Muscle layer of colon (tissue), 2 donors: ENCODE data around the gene JUND.

Source experiments
- H3K27ac ChIP-seq: one replicate; pipeline ENCODE4 v1.7.0; 2013; ENCODE audit warnings: low read depth, mild to moderate bottlenecking, low read length, moderate library complexity
- H3K27me3 ChIP-seq, 2 donors: one replicate each; pipeline ENCODE4 v1.7.0; 2013; ENCODE audit warnings: low read length in 2 of 2, mild to moderate bottlenecking in 2 of 2; ENCODE audit not compliant: insufficient read depth in 2 of 2, control insufficient read depth in 1 of 2
- H3K36me3 ChIP-seq: one replicate; pipeline ENCODE4 v1.7.0; 2013; ENCODE audit warnings: mild to moderate bottlenecking, low read length; ENCODE audit not compliant: insufficient read depth
- H3K4me1 ChIP-seq: one replicate; pipeline ENCODE4 v1.7.0; 2013; ENCODE audit warnings: mild to moderate bottlenecking, low read length; ENCODE audit not compliant: insufficient read depth
- H3K4me3 ChIP-seq, 2 donors: one replicate each; pipeline ENCODE4 v1.7.0; 2013; ENCODE audit warnings: low read length in 2 of 2, low read depth in 1 of 2, mild to moderate bottlenecking in 1 of 2, moderate library complexity in 1 of 2
- H3K9ac ChIP-seq: one replicate; pipeline ENCODE4 v1.7.0; 2013; ENCODE audit warnings: low read length
- H3K9me3 ChIP-seq: one replicate; pipeline ENCODE4 v1.7.0; 2013; ENCODE audit warnings: mild to moderate bottlenecking, low read length
- donor health status: abdominal sarcoma.
- donor health status: Adenocarcinoma of cecum.

The JUND gene

DNA sequence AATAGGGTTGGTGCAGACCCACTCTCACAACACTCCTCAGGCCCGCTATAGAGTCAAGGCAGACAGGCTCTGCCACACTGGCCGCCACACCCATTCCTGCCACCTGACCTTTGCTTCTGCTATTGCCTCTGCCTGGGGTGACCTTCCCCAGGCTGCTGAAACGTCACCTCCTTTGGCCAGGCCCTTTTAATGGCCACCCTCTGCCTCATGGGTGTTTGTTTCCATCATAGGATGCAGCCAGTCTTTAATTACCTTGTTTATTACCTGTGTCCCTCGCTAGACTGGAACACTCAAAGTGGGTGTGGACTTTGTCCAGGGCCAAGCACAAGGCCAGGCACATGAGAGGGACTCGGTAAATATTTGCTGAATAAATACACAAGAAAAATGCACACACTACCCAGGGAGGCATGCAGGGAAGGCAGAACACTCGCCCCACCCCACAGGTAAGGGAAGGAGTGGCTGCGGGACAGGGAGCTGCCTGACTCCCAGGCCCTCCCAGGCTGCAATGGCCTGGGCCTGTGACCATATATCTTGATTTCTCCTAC is 38.2 kb upstream of the JUND start:
- Histone ChIP-seq H3K9ac (no peak overlapping the region), H3K4me3 (no peak overlapping the region), H3K36me3 (no peaks in the 10 kb centered on the region), H3K27ac (no peak overlapping the region), H3K27me3 (no peaks in the 10 kb centered on the region), H3K4me1 (peaks cover 27% of the 10 kb centered on the region), H3K9me3 (no peaks in the 10 kb centered on the region)

GRCh38 chr19:18317961-18318800 is 36.8 kb upstream of the JUND start:
- Histone ChIP-seq H3K4me3 (no peak overlapping the region), H3K9ac (no peak overlapping the region), H3K27me3 (no peaks in the 10 kb centered on the region), H3K36me3 (no peaks in the 10 kb centered on the region), H3K9me3 (no peaks in the 10 kb centered on the region), H3K4me1 (peaks cover 19% of the 10 kb centered on the region), H3K27ac (peak overlapping the region; percentile 43)

- Histone ChIP-seq H3K27ac (no peak overlapping the region), H3K36me3 (peaks cover 22% of the 10 kb centered on the region), H3K9ac (no peak overlapping the region), H3K27me3 (no peaks in the 10 kb centered on the region), H3K4me1 (no peaks in the 10 kb centered on the region), H3K9me3 (no peaks in the 10 kb centered on the region), H3K4me3 (no peak overlapping the region)
Measured at GRCh38 chr19:18313398-18313797, 32.0 kb upstream of the JUND start.

DNA sequence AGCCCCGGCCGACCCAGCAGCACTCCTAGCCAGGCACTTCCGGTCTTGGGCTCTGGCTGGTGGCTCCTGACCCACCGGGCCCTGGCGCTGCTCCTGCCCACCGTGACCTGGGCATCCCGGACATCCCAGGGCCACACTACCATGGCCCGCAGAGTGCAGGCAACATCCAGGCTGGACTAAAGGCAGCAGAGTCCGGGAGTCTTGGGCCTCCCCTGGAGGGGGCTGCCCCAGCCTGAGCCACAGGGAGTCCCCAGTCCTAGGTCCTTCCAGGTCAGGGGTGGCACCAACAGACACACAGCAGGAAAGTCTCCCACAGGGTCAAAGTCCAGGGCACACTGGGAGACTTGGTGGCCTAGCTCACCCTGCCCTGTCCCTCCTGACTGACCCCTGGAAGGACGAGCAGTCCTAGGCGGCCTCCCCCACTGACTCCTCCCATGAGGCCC is 30.7 kb upstream of the JUND start:
- Histone ChIP-seq H3K9ac (no peak overlapping the region), H3K9me3 (no peaks in the 10 kb centered on the region), H3K4me1 (no peaks in the 10 kb centered on the region), H3K27ac (no peak overlapping the region), H3K27me3 (no peaks in the 10 kb centered on the region), H3K4me3 (no peak overlapping the region), H3K36me3 (peaks cover 22% of the 10 kb centered on the region)

DNA sequence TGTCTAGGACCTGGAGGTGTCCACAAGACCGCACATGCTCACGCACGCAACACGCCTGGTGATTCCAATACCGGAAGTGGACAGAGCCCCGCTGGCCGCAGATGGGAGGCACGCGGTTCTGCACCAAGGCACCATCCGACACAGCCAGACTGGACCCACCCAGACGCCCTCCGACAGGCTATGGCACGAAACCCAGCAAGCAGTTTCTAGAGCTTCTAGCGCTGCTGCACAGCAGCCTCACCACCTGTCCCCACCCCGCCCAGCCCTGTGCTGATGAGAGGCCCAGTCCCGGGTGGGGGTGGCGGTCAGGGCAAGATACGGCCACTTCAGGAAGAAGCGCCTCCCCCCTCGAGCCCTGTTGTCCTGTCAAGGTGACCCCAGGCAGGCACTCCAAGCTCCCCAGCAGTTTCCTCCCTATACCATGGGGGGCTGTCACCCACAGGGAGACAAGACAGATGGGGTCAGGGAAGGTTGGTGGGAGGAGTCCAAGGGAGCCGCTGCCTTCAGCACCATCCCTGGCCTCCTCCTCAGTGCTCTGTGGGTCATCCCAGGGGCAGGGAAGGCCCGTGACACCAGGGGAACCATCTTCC is 30.2 kb upstream of the JUND start:
- Histone ChIP-seq H3K4me1 (no peaks in the 10 kb centered on the region), H3K4me3 (no peak overlapping the region), H3K27ac (no peak overlapping the region), H3K9me3 (no peaks in the 10 kb centered on the region), H3K36me3 (peaks cover 22% of the 10 kb centered on the region), H3K27me3 (no peaks in the 10 kb centered on the region), H3K9ac (no peak overlapping the region)

GRCh38 chr19:18310966-18311365 is 29.5 kb upstream of the JUND start:
- Histone ChIP-seq H3K9me3 (no peaks in the 10 kb centered on the region), H3K4me1 (peaks cover 4% of the 10 kb centered on the region), H3K4me3 (no peak overlapping the region), H3K27me3 (no peaks in the 10 kb centered on the region), H3K9ac (no peak overlapping the region), H3K36me3 (peaks cover 22% of the 10 kb centered on the region), H3K27ac (no peak overlapping the region)

DNA sequence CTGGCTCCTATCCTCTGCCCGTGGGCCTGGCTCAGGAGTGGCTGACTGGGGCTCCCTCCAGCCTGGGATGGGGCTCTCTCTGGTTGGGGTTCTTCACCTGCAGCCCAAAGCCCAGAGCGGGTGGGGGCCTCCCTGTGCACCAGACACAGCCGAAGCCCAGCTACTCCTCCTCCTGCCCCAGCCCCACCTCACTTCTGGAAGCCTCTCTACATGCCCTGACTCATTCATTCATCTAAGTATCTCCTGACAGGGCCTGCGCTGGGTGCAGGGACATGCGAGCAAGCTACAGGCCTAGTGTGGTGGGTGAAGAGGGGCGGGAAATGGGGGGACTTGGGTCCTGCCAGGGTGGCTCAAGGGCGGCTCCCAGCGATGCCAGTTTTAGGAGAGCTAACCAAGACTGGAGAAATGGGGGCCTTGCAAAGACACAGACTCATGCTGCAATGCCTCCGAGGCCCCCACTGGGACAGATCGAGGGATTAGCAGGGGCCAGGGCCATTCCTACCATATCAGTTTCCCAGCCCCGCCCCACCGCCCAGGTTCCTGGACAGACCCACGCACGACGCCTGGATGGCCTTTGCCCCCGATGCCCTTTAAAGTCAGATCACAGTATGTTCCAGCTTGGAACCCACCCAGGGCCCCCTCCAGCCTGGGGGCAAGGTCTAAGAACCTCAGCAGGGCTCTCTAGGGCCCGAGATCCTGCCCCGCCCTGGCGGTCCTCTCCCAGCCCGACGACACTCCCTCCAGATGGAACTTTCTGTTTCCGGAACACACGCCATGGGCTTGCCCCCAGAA is 28.9 kb upstream of the JUND start:
- Histone ChIP-seq H3K4me1 (peaks cover 11% of the 10 kb centered on the region), H3K27me3 (no peaks in the 10 kb centered on the region), H3K36me3 (peaks cover 22% of the 10 kb centered on the region), H3K4me3 (no peak overlapping the region), H3K27ac (no peak overlapping the region), H3K9ac (no peak overlapping the region), H3K9me3 (no peaks in the 10 kb centered on the region)

GRCh38 chr19:18309525-18310064 is 28.2 kb upstream of the JUND start:
- no peak overlapping the region for H3K4me3 ChIP-seq
- H3K4me1 ChIP-seq: peaks cover 18% of the 10 kb centered on the region
- no peak overlapping the region for H3K9ac ChIP-seq
- H3K27ac ChIP-seq: no peak overlapping the region
- peaks cover 22% of the 10 kb centered on the region for H3K36me3 ChIP-seq
- no peaks in the 10 kb centered on the region for H3K27me3 ChIP-seq
- H3K9me3 ChIP-seq: no peaks in the 10 kb centered on the region

GRCh38 chr19:18308948-18309325 is 27.5 kb upstream of the JUND start:
- peaks cover 22% of the 10 kb centered on the region for H3K36me3 ChIP-seq
- no peaks in the 10 kb centered on the region for H3K27me3 ChIP-seq
- H3K27ac ChIP-seq: no peak overlapping the region
- no peak overlapping the region for H3K9ac ChIP-seq
- no peaks in the 10 kb centered on the region for H3K9me3 ChIP-seq
- peaks cover 24% of the 10 kb centered on the region for H3K4me1 ChIP-seq
- no peak overlapping the region for H3K4me3 ChIP-seq

- Histone ChIP-seq H3K4me3 (no peak overlapping the region), H3K4me1 (peaks cover 31% of the 10 kb centered on the region), H3K9ac (no peak overlapping the region), H3K36me3 (peaks cover 22% of the 10 kb centered on the region), H3K27me3 (no peaks in the 10 kb centered on the region), H3K9me3 (no peaks in the 10 kb centered on the region), H3K27ac (no peak overlapping the region)
Measured at GRCh38 chr19:18308051-18308947, 26.9 kb upstream of the JUND start.
